ENCODE results near the gene TGDS. TPM values are rescaled to one million over a fixed set of nuclear protein-coding genes. Genes with fewer than 3 reads are reported as not detected.
A peak's percentile ranks its signal among the peaks of the same experiment; 100 is the strongest.

TGDS gene
- total and polyA plus RNA-seq, 11 donors = 3.2 to 6.7 (median 4.6) TPM

DNA sequence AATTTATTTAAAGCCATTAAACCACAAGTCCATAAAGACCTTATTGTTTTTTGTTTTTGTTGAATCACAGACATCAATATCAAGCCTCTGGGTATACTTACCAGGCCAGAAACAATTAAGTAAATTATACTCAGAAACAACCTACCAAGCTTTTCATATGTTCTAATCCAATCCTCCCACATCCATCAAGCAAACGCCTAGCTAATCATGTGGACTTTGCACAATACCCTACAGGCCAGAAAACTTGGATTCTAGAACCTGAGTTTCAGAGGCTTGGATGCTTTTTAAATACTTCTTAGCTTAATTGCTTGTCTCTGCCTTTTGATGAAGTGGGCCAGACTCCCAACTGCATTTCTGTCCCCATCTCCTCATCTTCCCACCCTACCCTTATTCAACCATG lies 39.9 kb downstream of the TGDS start:
- no peak for DNase-seq
- peak overlapping the region in 2 of 12 donors; percentile 22 to 54 for H3K27ac ChIP-seq
- no peak overlapping the region for H3K4me3 ChIP-seq
- no peaks in the 10 kb centered on the region for H3K9me3 ChIP-seq
- TF ChIP-seq, protein P1, sequence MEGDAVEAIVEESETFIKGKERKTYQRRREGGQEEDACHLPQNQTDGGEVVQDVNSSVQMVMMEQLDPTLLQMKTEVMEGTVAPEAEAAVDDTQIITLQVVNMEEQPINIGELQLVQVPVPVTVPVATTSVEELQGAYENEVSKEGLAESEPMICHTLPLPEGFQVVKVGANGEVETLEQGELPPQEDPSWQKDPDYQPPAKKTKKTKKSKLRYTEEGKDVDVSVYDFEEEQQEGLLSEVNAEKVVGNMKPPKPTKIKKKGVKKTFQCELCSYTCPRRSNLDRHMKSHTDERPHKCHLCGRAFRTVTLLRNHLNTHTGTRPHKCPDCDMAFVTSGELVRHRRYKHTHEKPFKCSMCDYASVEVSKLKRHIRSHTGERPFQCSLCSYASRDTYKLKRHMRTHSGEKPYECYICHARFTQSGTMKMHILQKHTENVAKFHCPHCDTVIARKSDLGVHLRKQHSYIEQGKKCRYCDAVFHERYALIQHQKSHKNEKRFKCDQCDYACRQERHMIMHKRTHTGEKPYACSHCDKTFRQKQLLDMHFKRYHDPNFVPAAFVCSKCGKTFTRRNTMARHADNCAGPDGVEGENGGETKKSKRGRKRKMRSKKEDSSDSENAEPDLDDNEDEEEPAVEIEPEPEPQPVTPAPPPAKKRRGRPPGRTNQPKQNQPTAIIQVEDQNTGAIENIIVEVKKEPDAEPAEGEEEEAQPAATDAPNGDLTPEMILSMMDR (IDR thresholded peaks at IDR 0.05) = no peak
- no peak for TF ChIP-seq POLR2A (IDR thresholded peaks at IDR 0.05)
- peaks cover 0 to 9% (median 0%) of the 10 kb centered on the region in 12 donors for H3K4me1 ChIP-seq
- 71 to 82% (median 82%) methylated on average over 1 of the region's 1 CpG for WGBS, 4 donors
- ATAC-seq = no peak
- H3K36me3 ChIP-seq = no peaks in the 10 kb centered on the region
- intact Hi-C loops (cut with DNase I) = no loop called here
- H3K27me3 ChIP-seq = no peaks in the 10 kb centered on the region

DNA sequence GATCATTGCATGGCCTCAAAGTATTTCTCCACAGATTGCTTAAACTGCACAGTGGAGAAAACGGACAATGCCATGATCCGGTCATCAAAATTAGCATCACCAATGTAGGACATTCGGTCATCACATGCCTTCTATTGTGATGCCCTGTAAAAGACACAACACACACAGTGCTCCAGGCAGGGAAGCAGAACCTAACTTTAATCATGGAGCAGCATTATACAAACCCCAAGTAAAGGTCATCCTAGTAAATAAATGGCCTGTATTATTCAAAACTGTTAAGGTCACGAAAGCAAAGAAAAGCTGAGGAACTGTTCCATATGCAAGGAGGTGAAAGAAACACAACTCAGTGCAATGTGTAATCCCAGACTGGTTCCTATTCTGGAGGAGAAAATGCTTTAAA lies 42.2 kb downstream of the TGDS start:
- H3K27me3 ChIP-seq = no peaks in the 10 kb centered on the region
- WGBS, 4 donors = 89 to 94% (median 92%) methylated on average over 4 of the region's 4 CpGs
- intact Hi-C loops (cut with DNase I) = no loop called here

DNA sequence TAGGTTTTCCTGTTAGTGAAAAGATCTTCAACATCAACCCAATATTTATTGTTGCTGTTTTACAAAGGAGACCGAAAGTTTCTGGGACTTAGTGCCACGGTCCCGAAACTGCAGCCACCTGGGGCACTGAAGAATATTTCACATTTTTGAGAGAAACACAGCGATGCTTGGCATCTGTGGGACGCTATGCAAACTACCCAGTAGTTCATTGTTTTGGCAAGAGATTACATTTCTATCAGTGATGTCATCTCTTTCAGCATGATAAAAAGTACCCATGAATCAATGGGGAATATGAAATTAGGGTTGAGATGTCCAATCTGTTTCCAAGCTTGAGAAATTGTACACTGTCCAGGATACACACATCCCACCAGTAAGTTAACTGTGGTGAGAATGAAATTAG lies 43.9 kb downstream of the TGDS start:
- H3K4me1 ChIP-seq = peaks cover 0 to 18% (median 9%) of the 10 kb centered on the region in 12 donors
- no peaks in the 10 kb centered on the region for H3K36me3 ChIP-seq
- no peak overlapping the region for H3K27ac ChIP-seq
- TF ChIP-seq, protein P1 (IDR thresholded peaks at IDR 0.05) = no peak
- no peak for TF ChIP-seq POLR2A (IDR thresholded peaks at IDR 0.05)
- WGBS, 4 donors = 81 to 94% (median 88%) methylated on average over 5 of the region's 5 CpGs
- H3K4me3 ChIP-seq = no peak overlapping the region
- intact Hi-C loops (cut with DNase I) = no loop called here
- no peaks in the 10 kb centered on the region for H3K27me3 ChIP-seq
- ATAC-seq (no peak), DNase-seq (no peak)
- H3K9me3 ChIP-seq = no peaks in the 10 kb centered on the region

More for the DNA sequence above, 42.2 kb downstream of the TGDS start:
- H3K36me3 ChIP-seq = no peaks in the 10 kb centered on the region
- ATAC-seq (no peak), DNase-seq (no peak)
- TF ChIP-seq POLR2A (IDR thresholded peaks at IDR 0.05) = no peak
- TF ChIP-seq, protein P1 (IDR thresholded peaks at IDR 0.05) = no peak
- no peak overlapping the region for H3K27ac ChIP-seq
- H3K4me1 ChIP-seq = peaks cover 0 to 9% (median 0%) of the 10 kb centered on the region in 12 donors
- H3K9me3 ChIP-seq = no peaks in the 10 kb centered on the region
- no peak overlapping the region for H3K4me3 ChIP-seq

DNA sequence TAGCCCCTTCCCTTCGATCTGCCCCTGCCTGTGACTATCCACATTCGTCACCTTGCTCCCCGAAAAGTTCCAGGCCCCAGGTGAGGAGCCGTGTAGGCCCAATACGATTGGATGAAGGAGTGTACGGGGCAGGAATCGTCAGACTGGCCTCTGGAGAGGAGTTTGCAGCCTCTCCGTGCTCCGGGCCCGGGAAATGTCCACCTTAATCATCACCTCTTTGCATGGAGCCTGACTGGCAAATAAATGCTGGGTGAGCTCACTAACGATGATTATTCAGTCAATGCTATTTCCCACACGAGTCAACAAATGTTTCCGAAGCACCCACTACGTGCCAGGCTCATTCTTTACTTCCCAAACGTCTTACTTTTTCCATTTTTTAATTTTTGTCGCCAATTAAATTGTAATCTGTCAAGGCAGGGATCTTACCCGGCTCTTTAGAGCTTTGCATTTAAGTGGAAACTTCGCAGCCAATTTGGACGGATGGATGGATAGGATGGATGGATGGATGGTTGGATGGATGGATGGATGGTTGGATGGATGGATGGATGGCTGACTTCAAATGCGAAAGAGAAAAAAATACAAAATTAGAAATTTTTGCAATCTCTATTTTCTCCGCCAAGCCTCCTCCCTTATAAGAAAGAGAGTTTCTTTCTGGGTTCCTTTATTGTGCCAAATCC lies 45.8 kb downstream of the TGDS start:
- no peak for TF ChIP-seq POLR2A (IDR thresholded peaks at IDR 0.05)
- TF ChIP-seq, protein P1 (IDR thresholded peaks at IDR 0.05) = no peak
- H3K4me3 ChIP-seq = peak overlapping the region; percentile 55 to 91 (median 78)
- ATAC-seq = peak; percentile 12 to 56 (median 45)
- intact Hi-C loops (cut with DNase I) = loop anchor here in 1 of 10 donors (2.0 kb wide), 1 partner anchor 65 kb away; no protein-coding TSS in a partner anchor
- H3K9me3 ChIP-seq = no peaks in the 10 kb centered on the region
- no peaks in the 10 kb centered on the region for H3K27me3 ChIP-seq
- H3K4me1 ChIP-seq = peaks cover 0 to 15% (median 7%) of the 10 kb centered on the region in 12 donors
- no peak for DNase-seq
- no peaks in the 10 kb centered on the region for H3K36me3 ChIP-seq
- H3K27ac ChIP-seq = peak overlapping the region; percentile 75 to 98 (median 94)
- 19 to 30% (median 23%) methylated on average over 17 to 21 of the region's 21 CpGs for WGBS, 4 donors
